ENCODE results near the gene CADM1. TPM values are rescaled to one million over a fixed set of nuclear protein-coding genes. Genes with fewer than 3 reads are reported as not detected.

CADM1 gene
- total and polyA plus RNA-seq, 7 donors: 0.69 to 25.2 (median 15.6) TPM

- H3K27me3 ChIP-seq: no peaks in the 10 kb centered on the region
- no peak for DNase-seq
- no peak for TF ChIP-seq CTCF (IDR thresholded peaks at IDR 0.05)
- no peak for TF ChIP-seq POLR2A (IDR thresholded peaks at IDR 0.05)
- TF ChIP-seq EP300 (IDR thresholded peaks at IDR 0.05): no peak
- TF ChIP-seq POLR2AphosphoS5 (IDR thresholded peaks at IDR 0.05): no peak
- 85 to 92% methylated on average over 2 of the region's 2 CpGs for WGBS, 2 donors
- no peak overlapping the region for H3K4me3 ChIP-seq
- no peaks in the 10 kb centered on the region for H3K36me3 ChIP-seq
- H3K4me1 ChIP-seq: no peaks in the 10 kb centered on the region
- H3K9me3 ChIP-seq: no peaks in the 10 kb centered on the region
- no peak overlapping the region for H3K27ac ChIP-seq
- intact Hi-C loops (cut with DNase I): no loop called here
Observed at GRCh38 chr11:115313224-115313838, 190.9 kb downstream of the CADM1 start.

GRCh38 chr11:115311949-115312348, 192.3 kb downstream of the CADM1 start:
- no peaks in the 10 kb centered on the region for H3K4me1 ChIP-seq
- intact Hi-C loops (cut with DNase I): no loop called here
- no peak overlapping the region for H3K27ac ChIP-seq
- WGBS, 2 donors: 87 to 92% methylated on average over 3 of the region's 3 CpGs
- TF ChIP-seq EP300 (IDR thresholded peaks at IDR 0.05): no peak
- TF ChIP-seq POLR2A (IDR thresholded peaks at IDR 0.05): no peak
- TF ChIP-seq POLR2AphosphoS5 (IDR thresholded peaks at IDR 0.05): no peak
- TF ChIP-seq CTCF (IDR thresholded peaks at IDR 0.05): no peak
- no peaks in the 10 kb centered on the region for H3K27me3 ChIP-seq
- no peaks in the 10 kb centered on the region for H3K9me3 ChIP-seq
- no peak for DNase-seq
- no peaks in the 10 kb centered on the region for H3K36me3 ChIP-seq
- no peak overlapping the region for H3K4me3 ChIP-seq

DNA sequence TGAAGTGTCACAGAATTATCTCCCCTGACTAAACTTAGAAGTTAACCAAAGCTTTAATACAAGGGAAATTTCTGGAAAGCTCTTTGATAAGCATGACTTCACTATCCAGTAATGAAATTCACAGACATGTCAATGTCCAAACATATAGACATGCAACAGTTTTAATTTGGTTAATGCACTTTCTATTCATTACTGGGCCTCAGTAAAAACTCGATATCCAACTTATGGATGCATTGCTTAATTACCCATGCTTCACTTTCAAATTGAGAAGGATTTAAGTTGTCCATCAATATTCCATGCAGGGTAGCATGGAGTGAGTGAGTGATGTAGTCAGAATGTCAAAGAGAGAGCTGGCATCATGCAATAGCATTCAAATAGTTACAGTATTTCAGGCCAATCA, 197.5 kb downstream of the CADM1 start:
- Histone ChIP-seq H3K27me3 (no peaks in the 10 kb centered on the region), H3K4me1 (no peaks in the 10 kb centered on the region), H3K4me3 (no peak overlapping the region), H3K9me3 (no peaks in the 10 kb centered on the region), H3K36me3 (no peaks in the 10 kb centered on the region), H3K27ac (no peak overlapping the region)
- TF ChIP-seq POLR2AphosphoS5 (IDR thresholded peaks at IDR 0.05) (no peak), POLR2A (IDR thresholded peaks at IDR 0.05) (no peak), CTCF (IDR thresholded peaks at IDR 0.05) (no peak), EP300 (IDR thresholded peaks at IDR 0.05) (no peak)
- WGBS, 2 donors: 82 to 91% methylated on average over 1 of the region's 1 CpG
- no peak for DNase-seq
- intact Hi-C loops (cut with DNase I): no loop called here

- Histone ChIP-seq H3K27me3 (no peaks in the 10 kb centered on the region), H3K9me3 (no peaks in the 10 kb centered on the region), H3K36me3 (no peaks in the 10 kb centered on the region), H3K4me3 (no peak overlapping the region), H3K4me1 (no peaks in the 10 kb centered on the region), H3K27ac (no peak overlapping the region)
- 94 to 95% methylated on average over 6 of the region's 6 CpGs for WGBS, 2 donors
- intact Hi-C loops (cut with DNase I): no loop called here
- no peak for TF ChIP-seq POLR2AphosphoS5 (IDR thresholded peaks at IDR 0.05)
- no peak for TF ChIP-seq EP300 (IDR thresholded peaks at IDR 0.05)
- no peak for TF ChIP-seq POLR2A (IDR thresholded peaks at IDR 0.05)
- DNase-seq: no peak
Observed at GRCh38 chr11:115304774-115305472, 199.3 kb downstream of the CADM1 start.

GRCh38 chr11:115303929-115304531, 200.2 kb downstream of the CADM1 start:
- H3K27ac ChIP-seq: no peak overlapping the region
- intact Hi-C loops (cut with DNase I): no loop called here

More at GRCh38 chr11:115303929-115304531, 200.2 kb downstream of the CADM1 start:
- WGBS, 2 donors: 58 to 80% methylated on average over 2 of the region's 2 CpGs
- H3K4me3 ChIP-seq: no peak overlapping the region
- H3K36me3 ChIP-seq: no peaks in the 10 kb centered on the region
- no peaks in the 10 kb centered on the region for H3K4me1 ChIP-seq
- H3K9me3 ChIP-seq: no peaks in the 10 kb centered on the region
- H3K27me3 ChIP-seq: no peaks in the 10 kb centered on the region
- no peak for DNase-seq
- no peak for TF ChIP-seq POLR2AphosphoS5 (IDR thresholded peaks at IDR 0.05)
